ENCODE data around the gene PSMF1.

PSMF1 gene

DNA sequence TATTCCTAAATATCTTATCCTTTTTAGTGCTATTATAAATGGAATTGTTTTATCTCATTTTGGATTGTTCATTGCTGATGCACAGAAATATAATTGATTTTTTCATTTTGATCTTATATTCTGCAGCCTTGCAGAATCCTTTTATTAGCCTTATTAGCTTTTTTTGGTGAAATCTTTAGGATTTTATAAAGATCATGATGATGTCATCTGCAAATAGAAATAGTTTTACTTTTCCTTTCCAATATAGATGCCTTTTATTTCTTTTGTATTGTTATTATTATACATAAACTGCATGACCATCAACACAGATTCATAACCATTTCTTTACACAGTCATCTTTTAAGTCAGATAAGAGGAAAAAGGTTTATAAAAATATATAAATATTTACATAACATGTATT, 16.9 kb upstream of the PSMF1 start:
- no peak overlapping the region for H3K27ac ChIP-seq (ENCODE audit: low read depth, low read length)
- TF ChIP-seq EZH2phosphoT487 (IDR thresholded peaks at IDR 0.05; ENCODE audit: borderline replicate concordance, low read length) = no peak
- TF ChIP-seq CTCF (IDR thresholded peaks at IDR 0.05; ENCODE audit: low read depth, low read length, poor library complexity, severe bottlenecking) = no peak

GRCh38 chr20:1102016-1102415, 16.4 kb upstream of the PSMF1 start:
- no peaks in the 10 kb centered on the region for H3K79me2 ChIP-seq (ENCODE audit: control insufficient read depth, low read length)
- H3F3A ChIP-seq (ENCODE audit: control insufficient read depth, insufficient read depth) = no peaks in the 10 kb centered on the region
- H3K9me2 ChIP-seq (replicated peaks; ENCODE audit: control insufficient read depth, low read length) = no peaks in the 10 kb centered on the region
- peaks cover 3% of the 10 kb centered on the region; the same call in 1 of the 2 replicates for H4K20me1 ChIP-seq (ENCODE audit: control insufficient read depth, insufficient read depth, low read depth, low read length)
- H3K27ac ChIP-seq (ENCODE audit: low read depth, low read length) = no peak overlapping the region
- H3K4me2 ChIP-seq (ENCODE audit: low read length) = no peak overlapping the region
- H3K9me3 ChIP-seq (ENCODE audit: control insufficient read depth, insufficient read depth, low read length) = 0 out of 2 replicates have a peak, but pooled peaks cover 3% of the 10 kb centered on the region
- H3K36me3 ChIP-seq (ENCODE audit: control insufficient read depth, low read length) = no peaks in the 10 kb centered on the region
- H3K27me3 ChIP-seq (ENCODE audit: control insufficient read depth, low read length) = no peaks in the 10 kb centered on the region
- H3K4me3 ChIP-seq (ENCODE audit: low read length) = no peak overlapping the region
- H3K4me1 ChIP-seq (ENCODE audit: control insufficient read depth, low read length) = no peaks in the 10 kb centered on the region
- TF ChIP-seq EZH2phosphoT487 (IDR thresholded peaks at IDR 0.05; ENCODE audit: borderline replicate concordance, low read length) (no peak), CTCF (IDR thresholded peaks at IDR 0.05; ENCODE audit: low read depth, low read length, poor library complexity, severe bottlenecking) (no peak)

More for the DNA sequence above, 16.9 kb upstream of the PSMF1 start:
- Histone ChIP-seq H3K27me3 (ENCODE audit: control insufficient read depth, low read length) (no peaks in the 10 kb centered on the region), H3K9me3 (ENCODE audit: control insufficient read depth, insufficient read depth, low read length) (0 out of 2 replicates have a peak, but pooled peaks cover 3% of the 10 kb centered on the region), H3K4me2 (ENCODE audit: low read length) (no peak overlapping the region), H3K4me3 (ENCODE audit: low read length) (no peak overlapping the region), H3F3A (ENCODE audit: control insufficient read depth, insufficient read depth) (no peaks in the 10 kb centered on the region), H3K36me3 (ENCODE audit: control insufficient read depth, low read length) (no peaks in the 10 kb centered on the region), H4K20me1 (ENCODE audit: control insufficient read depth, insufficient read depth, low read depth, low read length) (peaks cover 3% of the 10 kb centered on the region; the same call in 1 of the 2 replicates), H3K79me2 (ENCODE audit: control insufficient read depth, low read length) (no peaks in the 10 kb centered on the region), H3K9me2 (replicated peaks; ENCODE audit: control insufficient read depth, low read length) (no peaks in the 10 kb centered on the region), H3K4me1 (ENCODE audit: control insufficient read depth, low read length) (no peaks in the 10 kb centered on the region)

- Histone ChIP-seq H4K20me1 (ENCODE audit: control insufficient read depth, insufficient read depth, low read depth, low read length) (peaks cover 3% of the 10 kb centered on the region; the same call in 1 of the 2 replicates), H3K4me1 (ENCODE audit: control insufficient read depth, low read length) (no peaks in the 10 kb centered on the region), H3K4me2 (ENCODE audit: low read length) (no peak overlapping the region), H3F3A (ENCODE audit: control insufficient read depth, insufficient read depth) (no peaks in the 10 kb centered on the region), H3K27me3 (ENCODE audit: control insufficient read depth, low read length) (no peaks in the 10 kb centered on the region), H3K9me2 (replicated peaks; ENCODE audit: control insufficient read depth, low read length) (no peaks in the 10 kb centered on the region), H3K4me3 (ENCODE audit: low read length) (no peak overlapping the region), H3K9me3 (ENCODE audit: control insufficient read depth, insufficient read depth, low read length) (0 out of 2 replicates have a peak, but pooled peaks cover 3% of the 10 kb centered on the region), H3K79me2 (ENCODE audit: control insufficient read depth, low read length) (no peaks in the 10 kb centered on the region), H3K36me3 (ENCODE audit: control insufficient read depth, low read length) (no peaks in the 10 kb centered on the region), H3K27ac (ENCODE audit: low read depth, low read length) (no peak overlapping the region)
- TF ChIP-seq CTCF (IDR thresholded peaks at IDR 0.05; ENCODE audit: low read depth, low read length, poor library complexity, severe bottlenecking) (no peak), EZH2phosphoT487 (IDR thresholded peaks at IDR 0.05; ENCODE audit: borderline replicate concordance, low read length) (no peak)
Observed at GRCh38 chr20:1103751-1104150, 14.7 kb upstream of the PSMF1 start.

All from DOHH2 (cell line).